Activated effector memory CD4-positive, alpha-beta T cell treated with Interleukin-2 at 50 U/mL for 16 hours (primary cell): Measurements from ENCODE around the gene GTF2B.
"Not testable (repeated sequence)": the region's sequence is repeated elsewhere in the genome, so short reads cannot be mapped to it uniquely, and the experiment has no call there.

ENCODE experiments used
- DNase-seq: peaks from one replicate; pipeline ENCODE4 v3.0.0-alpha.2; 2020

The GTF2B gene

GRCh38 chr1:88880717-88881116, 10.7 kb downstream of the GTF2B start:
- not testable (repeated sequence) for DNase-seq

- no peak for DNase-seq
Measured at GRCh38 chr1:88878731-88879130, 12.6 kb downstream of the GTF2B start.

- no peak for DNase-seq
Measured at GRCh38 chr1:88877911-88878310, 13.5 kb downstream of the GTF2B start.

GRCh38 chr1:88877382-88877825, 14.0 kb downstream of the GTF2B start:
- DNase-seq = no peak

- no peak for DNase-seq
Measured at GRCh38 chr1:88876573-88877365, 14.6 kb downstream of the GTF2B start.

- DNase-seq = no peak
Measured at GRCh38 chr1:88875595-88875994, 15.8 kb downstream of the GTF2B start.

GRCh38 chr1:88873737-88874349, 17.5 kb downstream of the GTF2B start:
- DNase-seq = no peak

GRCh38 chr1:88869644-88870043, 21.7 kb downstream of the GTF2B start:
- DNase-seq = not testable (repeated sequence)

GRCh38 chr1:88867743-88868521, 23.4 kb downstream of the GTF2B start:
- DNase-seq = no peak

GRCh38 chr1:88851303-88852063, 39.9 kb downstream of the GTF2B start:
- DNase-seq = no peak

- no peak for DNase-seq
Measured at GRCh38 chr1:88847643-88848042, 43.7 kb downstream of the GTF2B start.

GRCh38 chr1:88825721-88826120, 65.6 kb downstream of the GTF2B start:
- DNase-seq = no peak

GRCh38 chr1:88819642-88820041, 71.7 kb downstream of the GTF2B start:
- DNase-seq = not testable (repeated sequence)

GRCh38 chr1:88813471-88813870, 77.9 kb downstream of the GTF2B start:
- DNase-seq = no peak

- no peak for DNase-seq
Measured at GRCh38 chr1:88812366-88812765, 79.0 kb downstream of the GTF2B start.

GRCh38 chr1:88803444-88803843, 87.9 kb downstream of the GTF2B start:
- no peak for DNase-seq

GRCh38 chr1:88802950-88803349, 88.4 kb downstream of the GTF2B start:
- no peak for DNase-seq
